ENCODE measurements around the gene LRRC37A3. TPM values are rescaled to one million over a fixed set of nuclear protein-coding genes. Genes with fewer than 3 reads are reported as not detected.

Gene LRRC37A3
- total RNA-seq = 16.8 TPM

GRCh38 chr17:64919289-64920025 lies at the start of gene LRRC37A3:
LRRC37A3 (minus strand) TSS chr17:64919478; CDS start chr17:64897257, 22,221 bp downstream.

Small RNA genes within 50 kb of the gene (small RNA-seq; reads per million reads assigned to genes)
- not detected for gene AC037487.3 (ENCODE audit: low replicate concordance)
- gene AC103810.6 (ENCODE audit: low replicate concordance) = not detected
- gene AC103810.7 (ENCODE audit: low replicate concordance) = not detected
- not detected for gene RDM1P4 (ENCODE audit: low replicate concordance)
- not detected for gene RN7SL404P (ENCODE audit: low replicate concordance)
- not detected for gene RNU7-115P (ENCODE audit: low replicate concordance)

Other genes with a start within 250 kb of the LRRC37A3 start
- gene GNA13, start 137.3 kb upstream of the LRRC37A3 start, total RNA-seq = 80.5 TPM
- 9.5 TPM for gene RGS9, start 217.9 kb upstream of the LRRC37A3 start, total RNA-seq

Measured in metanephros (tissue), 2 donors.